Neural cell (in vitro differentiated cells): ENCODE results near the gene CCDC126. TPM values are rescaled to one million over a fixed set of nuclear protein-coding genes. Genes with fewer than 3 reads are reported as not detected.

Experiments used
- H2AFZ ChIP-seq: fragments of 200-600, 300-800 bp; sonication (generic), shearing (Covaris generic); 2 replicates; pipeline ENCODE4 v1.6.0; 2014; ENCODE audit warnings: low read depth, mild to moderate bottlenecking, antibody characterized with exemption, low read length, moderate library complexity
- H3F3A ChIP-seq: fragments of 200-600 bp; shearing (Covaris generic); 2 replicates; pipeline ENCODE4 v1.6.1; 2016; ENCODE audit warnings: mild to moderate bottlenecking, moderate library complexity, mixed read lengths, antibody characterized with exemption, low read length; ENCODE audit not compliant: insufficient read depth, poor library complexity, severe bottlenecking
- H3K27ac ChIP-seq: fragments of 200-600, 300-800 bp; sonication (generic), shearing (Covaris generic); 2 replicates; pipeline ENCODE4 v1.5.1; 2014; ENCODE audit warnings: mild to moderate bottlenecking, low read length, moderate library complexity
- H3K27me3 ChIP-seq: fragments of 300-800, 200-600 bp; sonication (generic), shearing (Covaris generic); 2 replicates; pipeline ENCODE4 v1.6.0; 2014; ENCODE audit warnings: mild to moderate bottlenecking, low read depth, low read length, moderate library complexity; ENCODE audit not compliant: insufficient read depth
- H3K36me3 ChIP-seq: fragments of 300-800, 200-600 bp; sonication (generic), shearing (Covaris generic); 2 replicates; pipeline ENCODE4 v1.5.1; 2014; ENCODE audit warnings: mild to moderate bottlenecking, antibody characterized with exemption, low read length, moderate library complexity; ENCODE audit not compliant: insufficient read depth
- H3K4me2 ChIP-seq: fragments of 300-800, 200-600 bp; sonication (generic), shearing (Covaris generic); 2 replicates; pipeline ENCODE4 v1.6.0; 2014; ENCODE audit warnings: mild to moderate bottlenecking, low read length
- H3K4me3 ChIP-seq: fragments of 300-800, 200-600 bp; sonication (generic), shearing (Covaris generic); 2 replicates; pipeline ENCODE4 v1.5.1; 2014; ENCODE audit warnings: mild to moderate bottlenecking, low read length, moderate library complexity
- H3K79me2 ChIP-seq: fragments of 200-600 bp; shearing (Covaris generic); replicated peaks from 2 replicates; pipeline ENCODE4 v1.6.0; 2014; ENCODE audit warnings: mild to moderate bottlenecking, low read length, moderate library complexity; ENCODE audit not compliant: insufficient read depth
- H3K9ac ChIP-seq: fragments of 300-800, 200-600 bp; sonication (generic), shearing (Covaris generic); 2 replicates; pipeline ENCODE4 v1.6.1; 2016; ENCODE audit warnings: mild to moderate bottlenecking, low read length, mixed read lengths
- H3K9me2 ChIP-seq: fragments of 200-600 bp; shearing (Covaris generic); 2 replicates; pipeline ENCODE4 v1.6.1; 2016; ENCODE audit warnings: mild to moderate bottlenecking, low read length, mixed read lengths; ENCODE audit not compliant: insufficient read depth
- H3K9me3 ChIP-seq: fragments of 200-600, 300-800 bp; sonication (generic), shearing (Covaris generic); 2 replicates; pipeline ENCODE4 v1.6.1; 2016; ENCODE audit warnings: mild to moderate bottlenecking, mixed run types, low read length, moderate library complexity, mixed read lengths
- H4K20me1 ChIP-seq: fragments of 200-600 bp; shearing (Covaris generic); 2 replicates; pipeline ENCODE4 v1.6.1; 2016; ENCODE audit warnings: mild to moderate bottlenecking, mixed run types; ENCODE audit not compliant: insufficient read depth
- EP300 ChIP-seq: fragments of 450-650 bp; conservative IDR thresholded peaks from 2 replicates; pipeline ENCODE4 v1.6.1; 2014; ENCODE audit warnings: antibody characterized with exemption, mild to moderate bottlenecking, moderate library complexity; ENCODE audit not compliant: poor library complexity, severe bottlenecking
- EZH2 ChIP-seq: fragments of 200-600, 300-800 bp; shearing (Covaris generic), sonication (generic); IDR thresholded peaks from 2 replicates; pipeline ENCODE4 v1.6.1; 2014; ENCODE audit warnings: antibody characterized with exemption, low read length, borderline replicate concordance, mild to moderate bottlenecking; ENCODE audit not compliant: insufficient read depth, poor library complexity, severe bottlenecking
- MXI1 ChIP-seq: fragments of 450-650 bp; conservative IDR thresholded peaks from 2 replicates; pipeline ENCODE4 v1.6.1; 2014; ENCODE audit warnings: antibody characterized with exemption, mild to moderate bottlenecking; ENCODE audit not compliant: poor library complexity, severe bottlenecking
- POLR2AphosphoS5 ChIP-seq: IDR thresholded peaks from 2 replicates; pipeline ENCODE4 v1.6.1; 2012
- RAD21 ChIP-seq: fragments of 450-650 bp; conservative IDR thresholded peaks from 2 replicates; pipeline ENCODE4 v1.6.1; 2014; ENCODE audit warnings: antibody characterized with exemption, mild to moderate bottlenecking, moderate library complexity
- SMC3 ChIP-seq: fragments of 450-650 bp; conservative IDR thresholded peaks from 2 replicates; pipeline ENCODE4 v1.6.1; 2014; ENCODE audit warnings: antibody characterized with exemption, mild to moderate bottlenecking, moderate library complexity; ENCODE audit not compliant: poor library complexity
- TAF1 ChIP-seq: IDR thresholded peaks from 2 replicates; pipeline ENCODE4 v1.6.1; 2012; ENCODE audit warnings: low read depth
- polyA plus RNA-seq: library from polyadenylated mRNA; depleted of rRNA; stranded (reverse); fragments of >200 nt; gene quantifications from 2 replicates; pipeline ENCODE4 v1.2.3, GENCODE V29; 2014
- TF ChIP-seq, protein P1 (sequence below): fragments of 450-650 bp; IDR thresholded peaks from 2 replicates; pipeline ENCODE4 v1.5.1; 2014; ENCODE audit warnings: antibody characterized with exemption, mild to moderate bottlenecking, moderate library complexity; ENCODE audit not compliant: poor library complexity, severe bottlenecking
- TF ChIP-seq, protein P2 (sequence below): IDR thresholded peaks from 2 replicates; pipeline ENCODE4 v1.6.1; 2012; ENCODE audit warnings: borderline replicate concordance

The CCDC126 gene
- polyA plus RNA-seq, 1 donor from 2014 or later = 28.0 TPM

DNA sequence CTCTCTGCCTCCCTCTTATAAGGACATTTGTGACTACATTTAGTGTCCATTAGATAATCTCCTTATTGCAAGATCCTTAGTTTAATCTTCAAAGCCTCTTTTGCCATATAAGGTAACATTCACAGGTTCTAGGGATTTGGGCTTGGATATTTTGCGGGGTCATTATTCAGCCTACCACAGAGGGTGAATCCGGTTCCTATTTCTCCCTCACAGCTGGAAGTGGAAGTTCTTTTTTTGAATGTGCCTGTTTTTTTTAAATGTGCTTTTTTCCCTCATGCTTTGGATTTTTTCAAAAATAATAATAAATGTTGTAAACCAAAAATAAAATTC is 65.8 kb downstream of the CCDC126 start:
- Histone ChIP-seq H3K9me3 (no peaks in the 10 kb centered on the region), H3K9ac (no peak overlapping the region), H3F3A (no peaks in the 10 kb centered on the region), H3K79me2 (no peaks in the 10 kb centered on the region), H3K4me2 (no peak overlapping the region), H4K20me1 (no peaks in the 10 kb centered on the region), H3K9me2 (no peaks in the 10 kb centered on the region), H3K27me3 (no peaks in the 10 kb centered on the region), H2AFZ (no peak overlapping the region), H3K27ac (no peak overlapping the region), H3K36me3 (no peaks in the 10 kb centered on the region), H3K4me3 (no peak overlapping the region)
- TF ChIP-seq, protein P1, sequence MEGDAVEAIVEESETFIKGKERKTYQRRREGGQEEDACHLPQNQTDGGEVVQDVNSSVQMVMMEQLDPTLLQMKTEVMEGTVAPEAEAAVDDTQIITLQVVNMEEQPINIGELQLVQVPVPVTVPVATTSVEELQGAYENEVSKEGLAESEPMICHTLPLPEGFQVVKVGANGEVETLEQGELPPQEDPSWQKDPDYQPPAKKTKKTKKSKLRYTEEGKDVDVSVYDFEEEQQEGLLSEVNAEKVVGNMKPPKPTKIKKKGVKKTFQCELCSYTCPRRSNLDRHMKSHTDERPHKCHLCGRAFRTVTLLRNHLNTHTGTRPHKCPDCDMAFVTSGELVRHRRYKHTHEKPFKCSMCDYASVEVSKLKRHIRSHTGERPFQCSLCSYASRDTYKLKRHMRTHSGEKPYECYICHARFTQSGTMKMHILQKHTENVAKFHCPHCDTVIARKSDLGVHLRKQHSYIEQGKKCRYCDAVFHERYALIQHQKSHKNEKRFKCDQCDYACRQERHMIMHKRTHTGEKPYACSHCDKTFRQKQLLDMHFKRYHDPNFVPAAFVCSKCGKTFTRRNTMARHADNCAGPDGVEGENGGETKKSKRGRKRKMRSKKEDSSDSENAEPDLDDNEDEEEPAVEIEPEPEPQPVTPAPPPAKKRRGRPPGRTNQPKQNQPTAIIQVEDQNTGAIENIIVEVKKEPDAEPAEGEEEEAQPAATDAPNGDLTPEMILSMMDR = no peak
- TF ChIP-seq TAF1 (no peak), POLR2AphosphoS5 (no peak), EZH2 (no peak), SMC3 (no peak), RAD21 (no peak), MXI1 (no peak), EP300 (no peak)
- TF ChIP-seq, protein P2, sequence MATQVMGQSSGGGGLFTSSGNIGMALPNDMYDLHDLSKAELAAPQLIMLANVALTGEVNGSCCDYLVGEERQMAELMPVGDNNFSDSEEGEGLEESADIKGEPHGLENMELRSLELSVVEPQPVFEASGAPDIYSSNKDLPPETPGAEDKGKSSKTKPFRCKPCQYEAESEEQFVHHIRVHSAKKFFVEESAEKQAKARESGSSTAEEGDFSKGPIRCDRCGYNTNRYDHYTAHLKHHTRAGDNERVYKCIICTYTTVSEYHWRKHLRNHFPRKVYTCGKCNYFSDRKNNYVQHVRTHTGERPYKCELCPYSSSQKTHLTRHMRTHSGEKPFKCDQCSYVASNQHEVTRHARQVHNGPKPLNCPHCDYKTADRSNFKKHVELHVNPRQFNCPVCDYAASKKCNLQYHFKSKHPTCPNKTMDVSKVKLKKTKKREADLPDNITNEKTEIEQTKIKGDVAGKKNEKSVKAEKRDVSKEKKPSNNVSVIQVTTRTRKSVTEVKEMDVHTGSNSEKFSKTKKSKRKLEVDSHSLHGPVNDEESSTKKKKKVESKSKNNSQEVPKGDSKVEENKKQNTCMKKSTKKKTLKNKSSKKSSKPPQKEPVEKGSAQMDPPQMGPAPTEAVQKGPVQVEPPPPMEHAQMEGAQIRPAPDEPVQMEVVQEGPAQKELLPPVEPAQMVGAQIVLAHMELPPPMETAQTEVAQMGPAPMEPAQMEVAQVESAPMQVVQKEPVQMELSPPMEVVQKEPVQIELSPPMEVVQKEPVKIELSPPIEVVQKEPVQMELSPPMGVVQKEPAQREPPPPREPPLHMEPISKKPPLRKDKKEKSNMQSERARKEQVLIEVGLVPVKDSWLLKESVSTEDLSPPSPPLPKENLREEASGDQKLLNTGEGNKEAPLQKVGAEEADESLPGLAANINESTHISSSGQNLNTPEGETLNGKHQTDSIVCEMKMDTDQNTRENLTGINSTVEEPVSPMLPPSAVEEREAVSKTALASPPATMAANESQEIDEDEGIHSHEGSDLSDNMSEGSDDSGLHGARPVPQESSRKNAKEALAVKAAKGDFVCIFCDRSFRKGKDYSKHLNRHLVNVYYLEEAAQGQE = no peak

DNA sequence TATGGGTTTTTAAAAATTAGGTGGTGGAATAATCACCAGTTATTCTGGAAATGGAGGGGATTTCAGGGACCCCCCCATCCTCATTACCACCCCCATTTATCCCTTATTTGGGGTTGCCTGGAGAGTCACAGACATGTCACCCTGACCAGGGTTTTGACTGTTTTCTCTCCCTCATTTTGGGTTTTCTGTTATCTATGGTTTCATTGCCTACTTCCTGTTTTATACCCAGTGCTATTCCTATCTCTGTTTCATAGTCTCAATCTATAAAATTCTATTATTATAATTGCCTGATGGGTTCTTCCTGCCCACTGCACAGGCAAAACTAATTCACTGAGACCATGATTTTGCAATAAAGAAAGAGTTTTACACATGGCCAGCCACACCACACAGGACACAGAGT is 66.9 kb downstream of the CCDC126 start:
- TF ChIP-seq POLR2AphosphoS5 (no peak), EZH2 (no peak), MXI1 (no peak), EP300 (no peak), SMC3 (no peak), RAD21 (no peak), TAF1 (no peak)
- TF ChIP-seq, protein P2 = no peak
- TF ChIP-seq, protein P1 = no peak
- no peaks in the 10 kb centered on the region for H3K36me3 ChIP-seq
- H3K9me3 ChIP-seq = no peaks in the 10 kb centered on the region
- no peaks in the 10 kb centered on the region for H4K20me1 ChIP-seq
- no peak overlapping the region for H3K27ac ChIP-seq
- no peaks in the 10 kb centered on the region for H3K9me2 ChIP-seq
- no peak overlapping the region for H3K9ac ChIP-seq
- no peak overlapping the region for H3K4me3 ChIP-seq
- H3K27me3 ChIP-seq = no peaks in the 10 kb centered on the region
- no peak overlapping the region for H2AFZ ChIP-seq
- H3F3A ChIP-seq = no peaks in the 10 kb centered on the region
- H3K4me2 ChIP-seq = no peak overlapping the region
- H3K79me2 ChIP-seq = no peaks in the 10 kb centered on the region
